Activated T-cell treated with anti-CD3 and anti-CD28 coated beads, Interleukin-2, amount 50 U/mL, for 72 hours (primary cell): ENCODE results near the gene C19orf38. TPM values are rescaled to one million over a fixed set of nuclear protein-coding genes. Genes with fewer than 3 reads are reported as not detected.

Experiments used
- ATAC-seq, 2 donors: fragments of 150-1000 bp; cut with Tn5 transposase; replicated peaks in 1 of 2; 2 replicates each; pipeline ENCODE4 v1.10.0; 2021; ENCODE audit warnings: moderate library complexity in 2 of 2, mild to moderate bottlenecking in 1 of 2
- DNase-seq, 2 donors: peaks; one replicate each; pipeline ENCODE4 v3.0.0; 2021 to 2022; ENCODE audit warnings: mixed read lengths in 1 of 2
- H3K27ac Mint-ChIP-seq: one replicate; pipeline ENCODE4 v1.8.0; 2022; ENCODE audit warnings: mild to moderate bottlenecking, moderate library complexity, mixed read lengths
- H3K27me3 Mint-ChIP-seq: one replicate; pipeline ENCODE4 v1.8.0; 2022; ENCODE audit warnings: low read depth, mixed read lengths
- H3K36me3 Mint-ChIP-seq, 2 donors: one replicate each; pipeline ENCODE4 v1.8.0; 2022; ENCODE audit warnings: mixed read lengths in 2 of 2, mild to moderate bottlenecking in 1 of 2; ENCODE audit not compliant: insufficient read depth in 2 of 2
- H3K4me1 Mint-ChIP-seq: one replicate; pipeline ENCODE4 v1.8.0; 2022; ENCODE audit warnings: low read depth, mixed read lengths
- H3K4me3 Mint-ChIP-seq, 2 donors: one replicate each; pipeline ENCODE4 v1.8.0; 2022; ENCODE audit warnings: mild to moderate bottlenecking in 2 of 2, mixed read lengths in 2 of 2, moderate library complexity in 2 of 2
- H3K9me3 Mint-ChIP-seq, 2 donors: one replicate each; pipeline ENCODE4 v1.8.0; 2022; ENCODE audit warnings: mixed read lengths in 2 of 2
- total RNA-seq, 2 donors: library from RNA; stranded (reverse); gene quantifications; one replicate each; pipeline ENCODE4 v1.2.3, GENCODE V29; 2022

The C19orf38 gene
- total RNA-seq, 2 donors from 2014 or later, result 6.2 to 9.9 TPM

DNA sequence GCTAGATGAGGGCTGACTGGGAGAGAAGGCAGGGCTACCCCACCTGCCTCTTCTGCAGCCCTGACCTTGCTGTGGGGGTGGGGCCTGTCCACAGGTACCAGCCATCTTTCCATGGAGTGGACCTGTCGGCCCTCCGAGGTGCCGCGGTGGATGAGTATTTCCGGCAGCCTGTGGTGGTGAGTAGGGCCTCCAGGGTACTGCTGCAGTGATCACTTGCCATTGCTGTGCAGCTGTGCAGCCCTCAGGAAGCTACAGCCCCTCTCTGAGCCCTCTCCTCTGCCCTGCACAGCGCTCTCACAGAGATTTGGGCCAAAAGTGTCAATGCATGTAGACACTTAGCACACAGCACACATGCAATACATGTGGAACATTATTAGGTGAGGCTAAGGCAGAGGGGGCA is 68.4 kb downstream of the C19orf38 start:
- ATAC-seq, result no peak
- no peak overlapping the region for H3K4me3 Mint-ChIP-seq
- no peak for DNase-seq
- no peak overlapping the region for H3K27ac Mint-ChIP-seq
- H3K4me1 Mint-ChIP-seq, result no peaks in the 10 kb centered on the region
- H3K9me3 Mint-ChIP-seq, result no peaks in the 10 kb centered on the region
- H3K27me3 Mint-ChIP-seq, result no peaks in the 10 kb centered on the region
- H3K36me3 Mint-ChIP-seq, result peaks cover 0 to 2% of the 10 kb centered on the region in 2 donors

DNA sequence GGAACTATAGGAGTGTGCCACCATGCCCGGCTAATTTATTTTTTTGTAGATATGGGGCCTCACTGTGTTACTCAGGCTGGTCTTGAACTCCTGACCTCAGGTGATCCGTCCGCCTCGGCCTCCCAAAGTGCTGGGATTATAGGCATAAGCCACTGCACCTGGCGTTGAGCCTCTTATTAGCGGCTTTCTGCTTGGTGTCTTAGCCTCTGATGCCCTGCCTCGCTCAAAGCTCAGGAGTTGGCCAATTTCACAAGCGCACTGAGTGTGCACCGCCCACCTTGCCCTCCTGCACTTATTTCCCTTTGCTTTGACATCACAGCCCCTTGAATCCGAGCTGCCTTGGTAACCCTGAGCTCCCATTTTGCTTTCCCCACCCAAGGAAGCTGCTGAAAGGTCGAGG is 70.1 kb downstream of the C19orf38 start:
- H3K36me3 Mint-ChIP-seq, result peaks cover 0 to 2% of the 10 kb centered on the region in 2 donors
- H3K27ac Mint-ChIP-seq, result no peak overlapping the region
- no peaks in the 10 kb centered on the region for H3K4me1 Mint-ChIP-seq
- ATAC-seq (no peak), DNase-seq (no peak)
- H3K9me3 Mint-ChIP-seq, result no peaks in the 10 kb centered on the region
- no peak overlapping the region for H3K4me3 Mint-ChIP-seq
- H3K27me3 Mint-ChIP-seq, result no peaks in the 10 kb centered on the region

Other genes starting within 250 kb of the C19orf38 start
- 100 to 1,000 TPM; 131 to 148 TPM for gene SLC44A2, start 222.9 kb upstream of the C19orf38 start, total RNA-seq
- 100 to 1,000 TPM; 297 to 311 TPM for gene ILF3, start 194.1 kb upstream of the C19orf38 start, total RNA-seq
- 10 to 100 TPM; 48.9 to 49.5 TPM for gene QTRT1, start 147.0 kb upstream of the C19orf38 start, total RNA-seq
- 100 to 1,000 TPM; 241 to 266 TPM for gene DNM2, start 130.3 kb upstream of the C19orf38 start, total RNA-seq
- 10 to 100 TPM; 19.6 to 21.1 TPM for gene TMED1, start 12.2 kb upstream of the C19orf38 start, total RNA-seq
- gene CARM1, start 23.1 kb downstream of the C19orf38 start, total RNA-seq, result 10 to 100 TPM; 85.0 to 99.5 TPM
- gene YIPF2, start 80.2 kb downstream of the C19orf38 start, total RNA-seq, result 10 to 100 TPM; 47.0 to 47.9 TPM
- 10 to 100 TPM; 20.3 to 20.9 TPM for gene TIMM29, start 80.4 kb downstream of the C19orf38 start, total RNA-seq
- gene SMARCA4, start 112.6 kb downstream of the C19orf38 start, total RNA-seq, result 10 to 100 TPM; 80.5 to 83.2 TPM
- 10 to 100 TPM; 23.3 to 31.0 TPM for gene LDLR, start 241.0 kb downstream of the C19orf38 start, total RNA-seq